Stimulated activated naive CD8-positive, alpha-beta T cell treated with anti-CD3 and anti-CD28 coated beads, Interleukin-15, amount 100 ng/mL, for 72 hours (primary cell): ENCODE measurements around the gene TNS1.

Experiments
- ATAC-seq: fragments of 150-1000 bp; cut with Tn5 transposase; 2 replicates; pipeline ENCODE4 v1.10.0; 2021; ENCODE audit warnings: mild to moderate bottlenecking, moderate library complexity
- DNase-seq, 2 donors: peaks; one replicate each; pipeline ENCODE4 v3.0.0; 2021 to 2022
- H3K27ac Mint-ChIP-seq, 2 donors: one replicate each; pipeline ENCODE4 v1.8.0; 2022; ENCODE audit warnings: mild to moderate bottlenecking in 2 of 2, mixed read lengths in 2 of 2, moderate library complexity in 2 of 2
- H3K27me3 Mint-ChIP-seq: one replicate; pipeline ENCODE4 v1.8.0; 2022; ENCODE audit warnings: mixed read lengths
- H3K4me1 Mint-ChIP-seq: one replicate; pipeline ENCODE4 v1.8.0; 2022; ENCODE audit warnings: mild to moderate bottlenecking, mixed read lengths
- H3K4me3 Mint-ChIP-seq, 2 donors: one replicate each; pipeline ENCODE4 v1.8.0; 2022; ENCODE audit warnings: mild to moderate bottlenecking in 2 of 2, mixed read lengths in 2 of 2, moderate library complexity in 1 of 2
- H3K9me3 Mint-ChIP-seq, 2 donors: one replicate each; pipeline ENCODE4 v1.8.0; 2022; ENCODE audit warnings: mixed read lengths in 2 of 2

Gene TNS1

DNA sequence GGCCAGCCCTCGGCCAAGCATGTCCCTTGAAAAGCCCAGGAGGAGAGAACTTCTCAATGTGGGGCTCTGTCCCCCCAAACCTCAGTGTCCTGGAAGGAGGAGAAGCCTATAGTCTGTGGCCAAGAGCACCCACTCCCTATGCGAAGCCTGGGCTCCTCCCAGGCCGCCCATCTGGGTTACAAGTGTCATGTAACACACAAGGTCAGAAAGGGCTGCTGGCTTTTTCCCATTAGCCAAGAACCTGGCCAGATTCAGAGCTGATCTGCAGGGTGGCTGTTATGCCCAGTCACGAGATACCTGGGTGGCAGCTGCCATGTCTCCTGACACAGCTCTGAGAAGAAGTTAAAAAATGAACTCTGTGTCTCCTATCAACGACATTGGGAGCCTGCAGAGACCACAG lies 170.7 kb downstream of the TNS1 start:
- Mint-ChIP-seq H3K4me1 (no peaks in the 10 kb centered on the region), H3K27me3 (peaks cover 7% of the 10 kb centered on the region), H3K27ac (peak overlapping the region in 1 of 2 donors; percentile 13), H3K4me3 (no peak overlapping the region), H3K9me3 (no peaks in the 10 kb centered on the region)
- ATAC-seq = no peak
- DNase-seq = no peak

DNA sequence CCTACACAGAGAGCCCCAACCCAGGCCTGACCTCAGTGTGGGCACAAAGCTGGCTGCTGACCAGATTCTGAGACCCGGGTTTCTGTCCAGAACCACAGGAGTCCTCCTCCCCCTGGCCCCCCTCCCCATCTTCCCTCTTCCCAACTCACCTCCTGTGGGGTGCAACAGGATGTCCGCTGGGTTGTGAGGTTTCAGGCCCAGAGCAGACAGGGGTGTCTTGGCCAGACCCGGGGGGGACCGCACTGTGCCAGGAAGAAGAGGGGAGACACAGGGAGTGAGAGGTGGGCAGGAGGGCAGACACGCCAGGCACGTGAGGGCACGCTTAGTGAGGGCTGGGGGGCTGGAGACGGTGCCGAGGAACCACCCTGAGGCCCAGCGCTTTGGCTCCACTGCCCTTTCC lies 171.5 kb downstream of the TNS1 start:
- Mint-ChIP-seq H3K27me3 (peaks cover 7% of the 10 kb centered on the region), H3K9me3 (no peaks in the 10 kb centered on the region), H3K4me3 (no peak overlapping the region), H3K4me1 (no peaks in the 10 kb centered on the region), H3K27ac (no peak overlapping the region)
- ATAC-seq = no peak
- no peak for DNase-seq

DNA sequence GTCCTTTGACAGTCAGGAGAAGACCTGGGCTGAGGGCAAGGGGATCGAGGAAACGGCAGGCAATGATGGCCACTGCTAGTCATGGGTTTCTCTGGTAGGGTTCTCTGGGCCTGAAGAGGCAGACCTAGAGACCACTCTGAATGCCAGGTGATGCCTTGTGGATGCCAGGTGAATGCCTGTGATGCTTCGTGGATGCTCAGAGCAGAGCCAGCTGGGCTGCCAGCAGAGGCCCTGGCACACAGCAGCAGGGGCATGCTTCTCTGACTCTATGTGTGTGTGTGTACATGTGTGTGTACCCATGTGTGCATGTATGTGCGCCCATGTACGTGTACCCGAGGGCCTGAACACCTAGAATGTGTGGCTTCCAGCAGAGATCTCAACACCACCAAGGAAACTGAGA lies 172.0 kb downstream of the TNS1 start:
- Mint-ChIP-seq H3K9me3 (no peaks in the 10 kb centered on the region), H3K4me3 (no peak overlapping the region), H3K4me1 (no peaks in the 10 kb centered on the region), H3K27ac (no peak overlapping the region), H3K27me3 (peaks cover 7% of the 10 kb centered on the region)
- DNase-seq = no peak
- no peak for ATAC-seq

DNA sequence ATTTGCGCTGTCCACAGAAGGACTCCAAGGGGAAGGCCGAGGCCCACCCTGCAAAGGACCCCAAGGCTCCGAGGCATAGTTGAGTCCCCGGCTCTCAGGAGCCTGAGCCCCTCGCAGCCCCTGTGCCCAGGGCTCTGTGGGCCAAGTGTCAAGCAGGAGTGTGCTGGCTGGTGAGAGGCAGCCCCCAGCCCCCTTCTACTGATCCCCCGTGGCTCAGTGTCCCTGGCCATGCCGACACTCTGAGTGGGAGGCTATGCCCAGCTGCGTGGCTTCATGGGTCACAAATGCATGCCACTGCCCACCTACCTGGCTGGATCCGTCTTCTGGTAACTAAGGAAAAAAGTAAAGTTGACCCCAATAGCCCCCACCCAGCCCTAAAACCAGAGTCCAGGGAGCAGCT lies 172.7 kb downstream of the TNS1 start:
- ATAC-seq (no peak), DNase-seq (no peak)
- Mint-ChIP-seq H3K27ac (no peak overlapping the region), H3K4me3 (no peak overlapping the region), H3K4me1 (no peaks in the 10 kb centered on the region), H3K9me3 (no peaks in the 10 kb centered on the region), H3K27me3 (peaks cover 7% of the 10 kb centered on the region)

DNA sequence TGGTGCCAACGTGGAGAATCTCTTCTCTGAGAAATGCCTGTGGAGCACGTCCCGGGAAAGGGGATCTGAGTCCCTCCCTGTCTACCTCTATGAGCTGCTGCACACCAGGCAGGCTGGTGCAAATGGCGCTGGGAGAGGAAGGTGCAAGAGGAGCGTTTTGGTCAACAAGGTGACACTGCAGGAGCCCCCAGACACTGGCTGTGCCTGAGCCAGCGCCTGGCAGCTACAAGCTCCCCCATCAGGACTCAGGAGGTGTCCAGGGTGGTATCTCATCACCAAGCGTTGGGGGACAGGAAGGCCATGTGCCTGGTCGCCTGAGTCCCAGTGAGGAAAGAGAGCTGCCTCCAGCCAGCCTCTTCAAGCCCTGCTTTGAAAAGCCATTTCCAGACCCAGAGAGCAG lies 173.4 kb downstream of the TNS1 start:
- Mint-ChIP-seq H3K4me1 (no peaks in the 10 kb centered on the region), H3K4me3 (no peak overlapping the region), H3K9me3 (no peaks in the 10 kb centered on the region), H3K27me3 (peaks cover 2% of the 10 kb centered on the region), H3K27ac (peak overlapping the region in 1 of 2 donors; percentile 83)
- ATAC-seq = no peak
- no peak for DNase-seq

DNA sequence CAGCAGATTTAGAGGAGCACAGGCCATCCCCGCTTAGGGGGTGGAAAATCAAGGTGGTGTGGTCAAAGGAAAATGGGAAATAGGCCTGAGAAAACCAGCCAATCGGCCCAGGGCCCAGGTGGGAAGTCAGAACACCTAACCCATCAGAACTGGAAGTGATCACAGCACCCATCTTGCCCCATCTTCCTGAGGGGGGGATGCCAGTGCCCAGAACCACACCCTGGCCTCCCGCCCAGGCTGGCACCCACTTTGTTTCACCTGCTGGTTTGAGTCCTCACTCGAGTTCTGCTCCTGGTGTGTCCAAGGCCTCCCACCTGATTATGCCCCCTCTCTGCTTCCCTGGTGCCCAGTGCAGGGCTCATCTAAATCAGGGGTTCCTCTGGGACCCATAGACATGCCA lies 174.5 kb downstream of the TNS1 start:
- H3K4me1 Mint-ChIP-seq = no peaks in the 10 kb centered on the region
- H3K4me3 Mint-ChIP-seq = no peak overlapping the region
- no peaks in the 10 kb centered on the region for H3K9me3 Mint-ChIP-seq
- no peak overlapping the region for H3K27ac Mint-ChIP-seq
- H3K27me3 Mint-ChIP-seq = no peaks in the 10 kb centered on the region
- ATAC-seq = no peak
- no peak for DNase-seq

DNA sequence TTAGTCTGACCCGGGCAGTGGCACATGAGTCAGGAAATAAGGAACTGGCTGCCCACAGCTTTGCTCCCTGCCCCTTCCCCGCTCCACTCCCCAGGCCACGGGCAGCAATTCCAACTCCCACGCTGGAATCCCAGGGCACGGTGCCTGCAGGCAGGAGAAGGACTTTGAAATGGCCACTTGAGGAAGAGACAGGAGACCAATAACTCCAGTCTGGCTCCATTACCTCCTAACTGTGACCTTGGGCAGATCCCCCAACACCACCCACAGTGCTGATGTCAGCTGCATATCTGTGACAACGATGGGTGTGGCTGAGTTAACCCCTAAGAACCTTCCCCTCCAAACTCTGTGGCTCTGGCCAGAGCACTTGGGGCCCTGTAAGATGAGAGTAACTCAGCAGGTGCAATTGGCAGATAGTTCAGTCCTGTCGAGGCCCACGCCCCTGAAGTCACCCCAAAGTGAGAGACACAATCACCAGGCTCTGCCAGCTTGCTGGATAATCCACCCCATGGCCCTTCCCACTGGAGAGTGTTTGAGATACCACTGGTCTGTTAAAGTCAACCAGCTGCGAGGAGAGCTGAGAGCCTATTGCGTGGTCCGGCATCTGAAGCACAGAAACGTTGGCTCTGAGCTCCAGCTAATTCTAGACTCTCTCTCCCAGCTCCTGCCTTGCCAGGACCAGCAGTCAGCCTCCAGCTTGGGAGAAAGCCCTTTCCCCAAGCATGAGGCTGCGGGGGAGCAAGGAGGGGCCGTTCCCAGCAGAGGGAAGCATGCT lies 175.2 kb downstream of the TNS1 start:
- no peak overlapping the region for H3K27ac Mint-ChIP-seq
- ATAC-seq (no peak), DNase-seq (no peak)
- H3K9me3 Mint-ChIP-seq = no peaks in the 10 kb centered on the region
- H3K4me1 Mint-ChIP-seq = no peaks in the 10 kb centered on the region
- H3K4me3 Mint-ChIP-seq = no peak overlapping the region
- no peaks in the 10 kb centered on the region for H3K27me3 Mint-ChIP-seq

DNA sequence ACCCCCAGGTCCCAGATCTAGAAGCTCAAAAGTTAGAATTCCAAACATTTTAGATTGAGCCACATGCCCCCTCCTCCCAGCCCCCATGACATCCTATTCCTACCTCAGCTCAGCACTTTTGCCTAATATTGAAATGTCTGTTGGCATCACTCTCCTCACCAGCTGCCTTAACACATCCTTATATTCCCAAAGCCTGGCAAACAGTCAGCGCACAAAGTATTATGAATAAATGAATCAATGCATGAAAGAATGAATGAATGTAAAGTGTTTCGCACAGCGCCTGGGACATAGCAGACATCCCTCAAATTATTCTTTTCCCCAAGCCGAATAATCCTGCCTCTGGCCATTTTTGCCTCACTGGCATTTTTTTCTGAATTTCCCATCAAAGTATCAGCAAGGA lies 175.8 kb downstream of the TNS1 start:
- H3K27me3 Mint-ChIP-seq = no peaks in the 10 kb centered on the region
- DNase-seq (no peak), ATAC-seq (no peak)
- no peaks in the 10 kb centered on the region for H3K4me1 Mint-ChIP-seq
- no peak overlapping the region for H3K4me3 Mint-ChIP-seq
- H3K27ac Mint-ChIP-seq = peak overlapping the region in 1 of 2 donors; percentile 44
- no peaks in the 10 kb centered on the region for H3K9me3 Mint-ChIP-seq

DNA sequence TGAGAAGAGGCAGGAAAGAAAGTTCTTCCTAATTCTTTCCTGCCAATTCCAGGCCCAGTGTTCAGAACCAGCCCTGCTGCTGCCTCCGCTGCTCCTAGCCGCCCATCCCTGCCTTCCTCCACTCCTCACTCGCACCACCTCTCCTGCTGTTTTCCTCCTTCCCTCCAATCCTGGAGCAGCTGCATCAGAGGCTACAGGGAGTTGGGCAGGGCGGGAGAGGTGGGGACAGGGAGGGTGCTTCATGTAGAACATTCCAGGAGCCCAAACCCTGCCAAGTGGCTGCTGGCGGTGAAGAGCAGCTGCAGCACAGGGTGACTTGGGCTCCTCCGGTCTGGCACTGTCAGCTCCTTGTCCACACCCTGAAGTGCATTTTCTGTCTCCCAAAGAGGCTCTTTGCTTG lies 176.3 kb downstream of the TNS1 start:
- no peaks in the 10 kb centered on the region for H3K9me3 Mint-ChIP-seq
- no peak for DNase-seq
- no peaks in the 10 kb centered on the region for H3K4me1 Mint-ChIP-seq
- H3K4me3 Mint-ChIP-seq = no peak overlapping the region
- peak overlapping the region in 1 of 2 donors; percentile 29 for H3K27ac Mint-ChIP-seq
- H3K27me3 Mint-ChIP-seq = no peaks in the 10 kb centered on the region
- no peak for ATAC-seq

DNA sequence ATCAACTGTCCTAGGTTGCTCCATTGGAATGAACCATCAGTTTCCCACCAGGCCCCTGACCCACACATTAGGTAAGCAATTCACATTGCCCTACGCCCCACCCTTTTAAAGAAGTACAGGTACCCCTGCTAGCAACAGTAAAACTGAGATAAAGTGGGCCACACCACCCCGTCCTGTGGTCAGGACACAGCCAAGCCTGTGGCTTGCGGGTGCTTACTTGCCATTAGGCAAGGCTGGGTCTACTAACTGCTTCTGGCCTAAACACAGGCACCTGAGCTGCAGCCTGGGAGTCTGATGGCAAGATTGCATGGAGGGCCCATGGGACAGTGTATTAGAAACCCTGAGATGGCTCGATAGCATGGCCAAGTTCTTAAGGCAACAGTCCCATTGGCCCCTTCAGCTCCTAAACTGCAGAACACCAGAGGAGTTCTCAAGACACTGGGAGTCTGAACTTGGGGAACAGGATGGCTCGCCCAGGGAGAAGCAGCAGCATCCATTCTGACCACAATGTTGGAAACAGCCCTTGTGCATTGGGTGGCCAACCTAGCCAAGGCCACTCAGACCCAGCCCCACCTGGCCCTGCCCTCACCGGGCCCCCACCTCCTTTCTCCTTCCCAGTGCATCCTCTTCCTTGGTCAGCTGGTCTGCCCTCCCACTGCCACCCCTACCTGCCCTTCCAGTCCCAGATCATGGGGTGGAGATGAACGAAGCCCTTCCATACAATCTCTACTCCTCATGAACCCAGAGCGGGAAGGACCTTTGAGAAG lies 177.1 kb downstream of the TNS1 start:
- Mint-ChIP-seq H3K4me3 (no peak overlapping the region), H3K27ac (peak overlapping the region in 1 of 2 donors; percentile 48), H3K4me1 (no peaks in the 10 kb centered on the region), H3K9me3 (no peaks in the 10 kb centered on the region), H3K27me3 (no peaks in the 10 kb centered on the region)
- DNase-seq (no peak), ATAC-seq (no peak)

DNA sequence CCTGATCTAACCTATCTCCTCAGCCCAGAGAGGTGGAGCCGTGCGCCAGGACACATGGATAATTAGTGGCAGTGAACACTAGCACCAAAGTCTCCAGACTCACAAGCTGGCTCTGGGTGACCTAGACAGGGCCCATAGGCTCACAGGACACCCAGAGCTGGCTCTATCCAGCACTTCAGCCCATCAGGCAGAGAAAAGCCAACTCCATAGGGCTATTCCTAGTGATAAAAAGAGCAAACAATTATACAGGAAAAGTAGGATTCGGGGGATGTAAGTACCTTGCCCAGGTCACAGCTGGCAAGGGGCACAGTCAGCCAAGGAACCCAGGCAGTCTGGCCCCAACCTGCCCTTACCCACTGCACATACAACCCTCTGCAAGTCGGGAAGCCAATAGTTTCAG lies 178.6 kb downstream of the TNS1 start:
- Mint-ChIP-seq H3K27ac (no peak overlapping the region), H3K9me3 (no peaks in the 10 kb centered on the region), H3K4me3 (no peak overlapping the region), H3K27me3 (no peaks in the 10 kb centered on the region), H3K4me1 (no peaks in the 10 kb centered on the region)
- no peak for ATAC-seq
- no peak for DNase-seq

DNA sequence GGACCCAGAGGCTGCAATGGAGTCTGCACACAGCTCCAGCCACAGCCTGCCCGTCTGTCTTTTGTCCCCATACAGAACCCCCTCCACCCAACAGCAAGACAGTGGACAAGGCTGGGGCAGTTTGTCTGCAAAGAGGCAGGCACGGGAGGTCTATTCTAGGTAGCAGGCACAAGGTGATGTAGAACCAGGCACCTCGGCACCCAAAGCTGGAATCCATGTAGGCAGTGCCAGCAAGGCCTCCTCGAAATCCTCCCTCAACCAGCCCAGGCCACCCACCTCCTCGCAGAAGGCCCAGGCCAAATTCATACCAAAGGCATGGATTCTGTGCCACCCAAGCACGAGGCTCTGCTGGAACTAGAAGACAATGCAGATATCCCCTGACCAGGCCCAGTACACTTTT lies 179.2 kb downstream of the TNS1 start:
- no peak overlapping the region for H3K4me3 Mint-ChIP-seq
- DNase-seq (no peak), ATAC-seq (no peak)
- no peaks in the 10 kb centered on the region for H3K27me3 Mint-ChIP-seq
- peak overlapping the region in 1 of 2 donors; percentile 46 for H3K27ac Mint-ChIP-seq
- no peaks in the 10 kb centered on the region for H3K4me1 Mint-ChIP-seq
- no peaks in the 10 kb centered on the region for H3K9me3 Mint-ChIP-seq

DNA sequence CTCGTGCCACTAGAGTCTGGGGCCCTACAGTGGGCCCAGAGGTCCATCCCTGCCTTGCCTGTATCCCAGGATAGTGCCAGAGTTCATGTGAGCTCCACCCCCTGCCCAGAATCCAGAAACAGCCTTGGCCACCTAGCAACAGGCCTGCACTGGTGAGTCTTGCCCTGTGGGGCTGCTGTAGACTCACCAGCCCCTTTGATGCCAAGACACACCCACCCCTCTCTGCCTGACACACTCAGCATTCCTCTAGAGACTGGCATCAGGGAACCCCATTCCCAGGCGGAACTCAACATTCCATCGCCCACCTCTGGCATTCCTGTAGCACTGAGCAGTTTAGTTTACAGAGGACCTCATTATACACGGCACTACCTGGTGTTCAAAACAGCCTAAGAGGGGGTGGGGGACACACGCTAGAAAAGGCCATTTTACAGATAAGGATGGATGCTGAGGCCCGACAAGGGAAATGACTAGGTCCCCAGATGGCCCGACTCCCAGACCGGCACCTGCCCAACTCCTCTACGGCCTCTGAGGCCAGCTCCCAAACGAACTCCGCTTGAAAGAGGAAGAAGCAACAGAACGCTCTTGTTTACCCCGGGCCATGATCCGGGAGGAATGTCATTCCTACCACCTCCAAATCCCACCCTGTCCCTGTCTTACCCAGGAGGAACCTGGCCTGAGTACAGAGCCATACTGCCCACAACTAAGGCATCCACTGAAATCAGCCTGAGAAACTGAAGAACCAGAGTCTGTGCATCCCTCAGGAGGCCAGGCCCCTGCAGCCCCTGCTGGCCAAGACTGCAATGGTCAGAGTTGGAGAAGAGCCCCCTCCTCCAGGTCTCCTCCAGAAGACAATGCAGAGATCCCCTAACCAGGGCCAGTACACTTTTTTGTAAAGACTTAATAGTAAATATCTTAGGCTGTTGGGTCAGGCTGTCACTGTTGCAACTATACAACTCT lies 180.2 kb downstream of the TNS1 start:
- ATAC-seq (no peak), DNase-seq (no peak)
- no peaks in the 10 kb centered on the region for H3K4me1 Mint-ChIP-seq
- H3K9me3 Mint-ChIP-seq = no peaks in the 10 kb centered on the region
- H3K27ac Mint-ChIP-seq = peak overlapping the region in 1 of 2 donors; percentile 70
- no peak overlapping the region for H3K4me3 Mint-ChIP-seq
- no peaks in the 10 kb centered on the region for H3K27me3 Mint-ChIP-seq

DNA sequence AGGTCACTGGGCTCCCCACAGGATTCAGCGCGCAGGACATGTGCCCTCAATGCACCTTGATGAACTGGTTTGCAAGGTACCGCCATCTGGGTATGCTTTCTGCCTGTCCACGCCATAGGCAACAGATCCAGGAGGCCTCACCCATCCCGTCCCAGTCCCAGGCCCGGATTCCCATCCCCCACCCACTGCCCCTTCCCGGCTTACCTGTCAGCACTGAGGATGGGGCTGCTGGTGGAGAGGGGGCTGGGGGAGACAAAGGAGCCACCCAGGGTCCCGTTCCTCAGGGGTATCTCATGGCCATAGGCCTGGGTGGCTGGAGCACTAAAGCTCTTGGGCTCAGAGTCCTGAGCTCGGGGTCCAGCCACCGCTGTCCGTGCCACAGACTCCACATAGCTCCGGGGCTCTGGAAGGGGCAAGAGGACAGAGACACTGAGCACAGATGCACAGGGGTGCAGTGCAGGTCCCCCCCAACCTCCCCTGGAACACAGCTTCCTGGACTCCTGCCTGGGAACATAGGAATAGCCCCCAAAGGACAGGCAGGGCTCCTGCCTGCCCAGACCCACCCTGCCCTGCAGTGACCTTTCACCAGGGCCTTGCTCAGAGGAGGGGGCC lies 181.2 kb downstream of the TNS1 start:
- ATAC-seq (no peak), DNase-seq (no peak)
- Mint-ChIP-seq H3K27ac (no peak overlapping the region), H3K27me3 (no peaks in the 10 kb centered on the region), H3K4me3 (no peak overlapping the region), H3K4me1 (no peaks in the 10 kb centered on the region), H3K9me3 (no peaks in the 10 kb centered on the region)

DNA sequence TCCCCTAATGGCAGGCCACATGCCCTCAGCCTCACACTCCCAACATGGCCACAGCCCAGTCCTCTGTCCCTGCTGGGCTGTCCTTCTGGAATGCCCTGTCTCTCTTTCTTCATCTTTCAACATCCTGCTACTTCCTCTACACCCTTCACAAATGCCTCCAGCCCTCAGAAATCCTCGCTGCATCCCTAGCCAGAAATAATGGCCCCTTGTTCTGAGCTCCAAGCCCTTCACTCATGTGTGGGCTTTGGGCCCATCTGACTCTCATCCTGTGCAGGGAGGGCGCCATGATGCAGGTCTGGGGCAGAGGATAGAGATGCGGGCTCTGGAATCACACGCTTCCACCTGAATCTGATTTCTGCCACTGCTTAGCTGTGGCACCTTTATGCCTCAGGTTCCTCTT lies 181.9 kb downstream of the TNS1 start:
- Mint-ChIP-seq H3K4me1 (no peaks in the 10 kb centered on the region), H3K27ac (no peak overlapping the region), H3K27me3 (no peaks in the 10 kb centered on the region), H3K4me3 (no peak overlapping the region), H3K9me3 (no peaks in the 10 kb centered on the region)
- ATAC-seq (no peak), DNase-seq (no peak)
